NCI-H1694 (cell line): ENCODE measurements around the gene WIPF1.

Experiments used
- DNase-seq: peaks from one replicate; lab custom pipeline; 2025; lab: John Stamatoyannopoulos, UW

Gene WIPF1

GRCh38 chr2:174597345-174598047 is at the start of gene WIPF1:
Gene WIPF1 (minus strand): TSS chr2:174597804. CDS start chr2:174585573, 12,231 bp downstream.
- no peak for DNase-seq

GRCh38 chr2:174645296-174645695 is 47.7 kb upstream of the WIPF1 start:
- DNase-seq, result no peak

GRCh38 chr2:174644406-174644805 is 46.8 kb upstream of the WIPF1 start:
- no peak for DNase-seq

GRCh38 chr2:174643356-174643755 is 45.8 kb upstream of the WIPF1 start:
- no peak for DNase-seq

- DNase-seq, result no peak
Observed at GRCh38 chr2:174641168-174641567, 43.6 kb upstream of the WIPF1 start.

- no peak for DNase-seq
Observed at GRCh38 chr2:174636987-174637386, 39.4 kb upstream of the WIPF1 start.

GRCh38 chr2:174635776-174636404 is 38.3 kb upstream of the WIPF1 start:
- no peak for DNase-seq

- no peak for DNase-seq
Observed at GRCh38 chr2:174635015-174635593, 37.5 kb upstream of the WIPF1 start.

GRCh38 chr2:174634130-174635014 is 36.8 kb upstream of the WIPF1 start:
- no peak for DNase-seq

GRCh38 chr2:174633623-174633930 is 36.0 kb upstream of the WIPF1 start:
- DNase-seq, result no peak

GRCh38 chr2:174632841-174633622 is 35.4 kb upstream of the WIPF1 start:
- DNase-seq, result no peak

- no peak for DNase-seq
Observed at GRCh38 chr2:174631009-174631981, 33.7 kb upstream of the WIPF1 start.

- DNase-seq, result no peak
Observed at GRCh38 chr2:174630107-174630506, 32.5 kb upstream of the WIPF1 start.

- no peak for DNase-seq
Observed at GRCh38 chr2:174629506-174629905, 31.9 kb upstream of the WIPF1 start.

GRCh38 chr2:174628528-174629169 is 31.0 kb upstream of the WIPF1 start:
- DNase-seq, result no peak

GRCh38 chr2:174627216-174627615 is 29.6 kb upstream of the WIPF1 start:
- DNase-seq, result no peak

GRCh38 chr2:174624895-174625430 is 27.4 kb upstream of the WIPF1 start:
- no peak for DNase-seq

GRCh38 chr2:174623690-174624089 is 26.1 kb upstream of the WIPF1 start:
- DNase-seq, result no peak

- no peak for DNase-seq
Observed at GRCh38 chr2:174623106-174623637, 25.6 kb upstream of the WIPF1 start.

GRCh38 chr2:174621323-174621722 is 23.7 kb upstream of the WIPF1 start:
- no peak for DNase-seq
